GM12878 (cell line): ENCODE measurements around the gene GUCY2D. TPM values are rescaled to one million over a fixed set of nuclear protein-coding genes. Genes with fewer than 3 reads are reported as not detected.

Experiments
- ATAC-seq: fragments of 200-7000 bp; cut with Tn5 transposase; 3 replicates; pipeline ENCODE4 v1.9.1; 2020; ENCODE audit warnings: mild to moderate bottlenecking, moderate library complexity
- BruUV-seq: library from RNA; stranded (reverse); fragments of 400-500 nt; replicated peaks from 2 replicates; lab custom pipeline; 2021; lab: Mats Ljungman, UMichigan
- CTCF ChIA-PET: fragments of 300-600 bp; sonication (Branson Sonifier 250); formaldehyde crosslinking; extraction: SDS; loops from one replicate; lab custom pipeline; 2021; ENCODE audit warnings: inconsistent platforms; lab: Yijun Ruan, JAX
- POLR2A ChIA-PET: fragments of 350-600 bp; formaldehyde crosslinking; extraction: SDS; loops from one replicate; lab custom pipeline; 2021; ENCODE audit warnings: inconsistent platforms; lab: Charles Lee
- RAD21 ChIA-PET: fragments of 300-600 bp; sonication (Branson Sonifier 250); formaldehyde crosslinking; loops from one replicate; lab custom pipeline; 2023; ENCODE audit warnings: antibody characterized with exemption; ENCODE audit not compliant: unreplicated experiment; lab: Charles Lee
- SMC1A ChIA-PET: fragments of 300-600 bp; sonication (Branson Sonifier 250); formaldehyde crosslinking; loops from one replicate; lab custom pipeline; 2023; ENCODE audit not compliant: unreplicated experiment, uncharacterized antibody; lab: Charles Lee
- DNase-seq: peaks from one replicate; pipeline ENCODE4 v3.0.0-alpha.2; 2011; ENCODE audit warnings: low read depth, low spot score
- FAIRE-seq: peaks from 3 replicates; lab custom pipeline; 2011; peaks lifted over from hg19 to GRCh38; lab: Jason Lieb, UNC
- H2AFZ ChIP-seq: 2 replicates; pipeline ENCODE4 v1.6.0; 2011; ENCODE audit warnings: low read depth, low read length, control low read depth; ENCODE audit not compliant: control insufficient read depth
- H3K27ac ChIP-seq: 2 replicates; pipeline ENCODE4 v1.5.1; 2011; ENCODE audit warnings: control low read depth; ENCODE audit not compliant: control insufficient read depth, insufficient read depth
- H3K27me3 ChIP-seq, 2 experiments: replicated peaks in 1 of 2; 2 replicates each; pipeline versions ENCODE4 v1.6.0 to v1.6.1; 2011; ENCODE audit warnings: low read length in 1 of 2; ENCODE audit not compliant: control insufficient read depth in 2 of 2, insufficient read depth in 2 of 2
- H3K36me3 ChIP-seq, 2 experiments: 2 replicates each; pipeline ENCODE4 v1.5.1; 2011; ENCODE audit warnings: low read length in 1 of 2; ENCODE audit not compliant: control insufficient read depth in 2 of 2, insufficient read depth in 2 of 2
- H3K4me1 ChIP-seq: 2 replicates; pipeline ENCODE4 v1.6.1; 2011; ENCODE audit warnings: mild to moderate bottlenecking, low read length, moderate library complexity, mixed read lengths; ENCODE audit not compliant: control insufficient read depth, insufficient read depth
- H3K4me2 ChIP-seq: 2 replicates; pipeline ENCODE4 v1.6.0; 2011; ENCODE audit warnings: control low read depth; ENCODE audit not compliant: control insufficient read depth, insufficient read depth
- H3K4me3 ChIP-seq: fragments of 200-600 bp; sonication (generic); 2 replicates; pipeline ENCODE4 v1.5.1; 2016
- H3K79me2 ChIP-seq: 2 replicates; pipeline ENCODE4 v1.6.0; 2011; ENCODE audit warnings: low read length; ENCODE audit not compliant: control insufficient read depth, insufficient read depth
- H3K9ac ChIP-seq: 2 replicates; pipeline ENCODE4 v1.8.0; 2011; ENCODE audit warnings: low read length, control low read depth, mixed read lengths; ENCODE audit not compliant: control insufficient read depth, insufficient read depth
- H3K9me3 ChIP-seq: replicated peaks from 3 replicates; pipeline ENCODE4 v1.5.1; 2011; ENCODE audit warnings: mild to moderate bottlenecking, low read length; ENCODE audit not compliant: control insufficient read depth, insufficient read depth
- H4K20me1 ChIP-seq: 2 replicates; pipeline ENCODE4 v1.6.0; 2011; ENCODE audit not compliant: control insufficient read depth, insufficient read depth
- FOXM1 ChIP-seq: IDR thresholded peaks from 2 replicates; pipeline ENCODE4 v1.6.1; 2012; ENCODE audit warnings: low read depth, mild to moderate bottlenecking, inconsistent platforms, low read length, moderate library complexity
- POLR2AphosphoS2 ChIP-seq: IDR thresholded peaks from 2 replicates; pipeline ENCODE4 v1.6.1; 2011; ENCODE audit warnings: low read depth, mild to moderate bottlenecking, low read length, improper control_type of control experiment, moderate library complexity
- ZBTB40 ChIP-seq: fragments of 450-650 bp; IDR thresholded peaks from 2 replicates; pipeline ENCODE4 v1.6.1; 2016; ENCODE audit warnings: mild to moderate bottlenecking, moderate library complexity, borderline replicate concordance
- ZNF384 ChIP-seq: IDR thresholded peaks from 2 replicates; pipeline ENCODE4 v1.6.1; 2012; ENCODE audit warnings: low read depth, mild to moderate bottlenecking, low read length, improper control_type of control experiment, borderline replicate concordance
- WGBS: methylation state at CpG from one replicate; pipeline ENCODE4 v1.1.6; 2016; ENCODE audit warnings: low lambda C conversion rate; ENCODE audit not compliant: insufficient replicate concordance, insufficient coverage; ENCODE audit errors: missing lambda C conversion rate; 5-methylcytosine and 5-hydroxymethylcytosine counted together
- in situ Hi-C: fragments of 300-500 bp; cut with MboI; formaldehyde crosslinking; loops from 9 replicates; pipeline ENCODE4 v1.14.3; 2018; ENCODE audit warnings: mixed read lengths
- intact Hi-C: fragments of 100-400 bp; cut with micrococcal nuclease; formaldehyde crosslinking; loops from one replicate; pipeline ENCODE4 v1.14.2; 2022; ENCODE audit not compliant: unreplicated experiment
- polyA plus RNA-seq, 11 experiments: library from polyadenylated mRNA; depleted of rRNA in 4 of 11; unstranded in 6 of 11; stranded (reverse) in 5 of 11; fragments of >200 nt; fragmentation: Nextera tagmentation in 4 of 11; fragmentation: Illumina TruSeq in 1 of 11; extraction: Ambion mirVana in 4 of 11; extraction: Trizol in 1 of 11; gene quantifications; 1 replicate in 1 of 11; 2 replicates in 10 of 11; pipeline versions ENCODE4 v1.2.1 to v1.2.3, GENCODE V29; 2011 to 2016; ENCODE audit warnings: inconsistent platforms in 2 of 11, missing spikeins in 2 of 11, low read depth in 1 of 11
- total RNA-seq, 4 experiments: library from RNA; depleted of rRNA in 3 of 4; stranded (reverse); fragments of >200 nt in 3 of 4; fragmentation: Illumina TruSeq in 1 of 4; extraction: Trizol in 1 of 4; gene quantifications; 2 replicates each; pipeline versions ENCODE4 v1.2.1 to v1.2.3, GENCODE V29; 2013 to 2021
- TF ChIP-seq, protein P1 (sequence below): IDR thresholded peaks from 2 replicates; pipeline ENCODE4 v1.6.1; 2011; ENCODE audit warnings: low read depth, mild to moderate bottlenecking, low read length, moderate library complexity, borderline replicate concordance; ENCODE audit errors: extremely low read depth

GUCY2D gene
- total and polyA plus RNA-seq, 10 of the 15 experiments (the other 5 are each of a cell fraction or from before 2014, with no cell fraction given): not detected

- no TSS peak for BruUV-seq
- ChIA-PET POLR2A (interaction anchor here (0.5 kb wide), 1 partner anchor 346 kb away, joined by 4 read pairs; no protein-coding TSS in a partner anchor), SMC1A (interaction anchor here (0.6 to 1.1 kb wide), 4 partner anchors 9 to 155 kb away, joined by 3 to 5 read pairs (median 3); no protein-coding TSS in a partner anchor), RAD21 (interaction anchor here (1.0 to 1.5 kb wide), 2 partner anchors 9 to 25 kb away, joined by 3 read pairs; no protein-coding TSS in a partner anchor), CTCF (interaction anchor here (0.8 to 1.5 kb wide), 6 partner anchors 9 to 84 kb away, joined by 3 to 11 read pairs (median 4); no protein-coding TSS in a partner anchor)
- Histone ChIP-seq H3K4me1 (no peaks in the 10 kb centered on the region), H3K4me2 (no peak overlapping the region), H3K27ac (no peak overlapping the region), H3K9me3 (no peaks in the 10 kb centered on the region; the same call in 2 of the 3 replicates), H3K27me3 (no peaks in the 10 kb centered on the region; a peak in 2 of 4 replicates), H4K20me1 (no peaks in the 10 kb centered on the region), H3K79me2 (no peaks in the 10 kb centered on the region), H3K36me3 (no peaks in the 10 kb centered on the region), H2AFZ (no peak overlapping the region), H3K9ac (no peak overlapping the region), H3K4me3 (no peak overlapping the region)
- no peak for ATAC-seq
- no peak for FAIRE-seq
- intact Hi-C loops: no loop called here
- DNase-seq: no peak
- in situ Hi-C loops: no loop called here
- WGBS: 96% methylated on average over 1 of the region's 1 CpG
- TF ChIP-seq ZNF384 (no peak), FOXM1 (no peak), ZBTB40 (no peak), POLR2AphosphoS2 (no peak)
- TF ChIP-seq, protein P1, sequence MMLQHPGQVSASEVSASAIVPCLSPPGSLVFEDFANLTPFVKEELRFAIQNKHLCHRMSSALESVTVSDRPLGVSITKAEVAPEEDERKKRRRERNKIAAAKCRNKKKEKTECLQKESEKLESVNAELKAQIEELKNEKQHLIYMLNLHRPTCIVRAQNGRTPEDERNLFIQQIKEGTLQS: no peak
Measured at GRCh38 chr17:8031950-8032349, 29.5 kb downstream of the GUCY2D start.
